Fibroblast of pulmonary artery (primary cell): ENCODE data around the gene MINPP1.

Source experiments
- DNase-seq: peaks from one replicate; pipeline ENCODE4 v3.0.0-alpha.2; 2010; ENCODE audit warnings: low read depth
- H3K4me3 ChIP-seq: replicated peaks from 2 replicates; pipeline ENCODE4 v1.5.1; 2011; ENCODE audit warnings: low read depth, mild to moderate bottlenecking, control low read depth, low read length, moderate library complexity
- TF ChIP-seq, protein P1 (sequence below): IDR thresholded peaks from 2 replicates; pipeline ENCODE4 v1.5.1; 2011; ENCODE audit warnings: mild to moderate bottlenecking, control low read depth, low read length, inconsistent platforms; ENCODE audit errors: missing control alignments

Gene MINPP1

DNA sequence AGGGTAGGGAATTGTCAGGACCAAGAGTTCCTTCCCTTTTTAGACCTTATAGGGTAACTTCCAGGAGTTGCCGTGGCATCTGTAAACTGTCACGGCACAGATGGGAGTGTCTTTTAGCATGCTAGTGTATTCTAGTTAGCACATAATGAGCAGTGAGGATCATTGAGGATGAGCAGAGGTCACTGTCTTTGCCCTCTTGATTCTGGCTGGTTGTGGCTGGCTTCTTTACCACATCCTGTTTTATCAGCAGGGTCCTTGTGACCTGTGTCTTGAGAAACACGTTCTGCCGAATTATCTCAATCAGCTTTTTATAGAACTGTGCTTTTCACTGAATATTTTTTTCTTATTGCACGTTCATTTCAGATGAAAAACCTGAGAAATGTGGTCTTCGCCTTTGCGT, 41.5 kb downstream of the MINPP1 start:
- TF ChIP-seq, protein P1, sequence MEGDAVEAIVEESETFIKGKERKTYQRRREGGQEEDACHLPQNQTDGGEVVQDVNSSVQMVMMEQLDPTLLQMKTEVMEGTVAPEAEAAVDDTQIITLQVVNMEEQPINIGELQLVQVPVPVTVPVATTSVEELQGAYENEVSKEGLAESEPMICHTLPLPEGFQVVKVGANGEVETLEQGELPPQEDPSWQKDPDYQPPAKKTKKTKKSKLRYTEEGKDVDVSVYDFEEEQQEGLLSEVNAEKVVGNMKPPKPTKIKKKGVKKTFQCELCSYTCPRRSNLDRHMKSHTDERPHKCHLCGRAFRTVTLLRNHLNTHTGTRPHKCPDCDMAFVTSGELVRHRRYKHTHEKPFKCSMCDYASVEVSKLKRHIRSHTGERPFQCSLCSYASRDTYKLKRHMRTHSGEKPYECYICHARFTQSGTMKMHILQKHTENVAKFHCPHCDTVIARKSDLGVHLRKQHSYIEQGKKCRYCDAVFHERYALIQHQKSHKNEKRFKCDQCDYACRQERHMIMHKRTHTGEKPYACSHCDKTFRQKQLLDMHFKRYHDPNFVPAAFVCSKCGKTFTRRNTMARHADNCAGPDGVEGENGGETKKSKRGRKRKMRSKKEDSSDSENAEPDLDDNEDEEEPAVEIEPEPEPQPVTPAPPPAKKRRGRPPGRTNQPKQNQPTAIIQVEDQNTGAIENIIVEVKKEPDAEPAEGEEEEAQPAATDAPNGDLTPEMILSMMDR = no peak
- H3K4me3 ChIP-seq = no peak overlapping the region
- no peak for DNase-seq

DNA sequence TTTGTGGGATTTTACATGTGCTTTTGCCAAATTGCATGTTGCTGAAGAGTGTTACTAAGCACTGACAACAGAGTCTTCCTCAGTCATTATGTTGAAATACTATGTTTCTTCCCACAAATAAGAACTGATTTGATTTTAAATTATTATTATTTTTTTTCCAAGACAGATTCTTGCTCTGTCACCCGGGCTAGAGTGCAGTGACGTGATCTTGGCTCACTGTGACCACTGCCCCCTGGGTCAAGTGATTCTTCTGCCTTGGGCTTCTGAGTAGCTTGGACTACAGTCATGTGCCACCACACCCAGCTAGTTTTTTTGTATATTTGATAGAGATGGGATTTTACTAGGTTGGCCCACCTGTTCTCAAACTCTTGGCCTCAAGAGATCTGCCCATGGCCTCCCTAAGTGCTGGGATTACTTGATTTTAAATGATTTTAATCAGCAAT, 42.3 kb downstream of the MINPP1 start:
- DNase-seq = peak; percentile 38

DNA sequence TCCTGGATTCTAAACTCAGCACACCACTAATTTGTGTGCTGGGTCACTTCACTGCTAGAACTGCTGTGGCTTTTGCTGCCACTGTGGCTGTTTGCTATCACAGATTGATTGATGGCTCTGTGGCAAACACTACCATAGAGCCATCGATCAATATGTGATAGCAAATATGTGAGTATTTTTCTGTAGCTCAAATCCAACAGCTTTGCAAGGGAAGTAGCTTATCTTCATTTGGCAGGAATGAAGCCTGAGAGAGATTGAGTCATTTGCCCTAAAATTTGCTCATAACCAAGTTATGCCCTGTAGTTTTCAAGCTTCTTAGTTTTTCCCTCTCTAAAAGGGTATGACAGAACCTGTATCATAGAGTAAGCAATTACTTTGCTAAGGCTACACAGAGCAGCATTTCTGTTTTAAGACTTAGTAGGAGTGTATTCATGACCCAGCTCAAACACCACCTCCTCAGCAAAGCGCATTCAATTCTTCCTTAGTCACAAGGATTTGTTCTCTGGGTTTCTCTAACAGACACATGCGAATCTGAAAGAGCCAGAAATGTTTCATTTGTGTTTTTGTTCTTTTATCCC, 43.1 kb downstream of the MINPP1 start:
- peak; percentile 88 for DNase-seq
- TF ChIP-seq, protein P1 = no peak
- peak overlapping the region; percentile 35 for H3K4me3 ChIP-seq

More for the DNA sequence above, 42.3 kb downstream of the MINPP1 start:
- H3K4me3 ChIP-seq = no peak overlapping the region
- TF ChIP-seq, protein P1 = no peak

DNA sequence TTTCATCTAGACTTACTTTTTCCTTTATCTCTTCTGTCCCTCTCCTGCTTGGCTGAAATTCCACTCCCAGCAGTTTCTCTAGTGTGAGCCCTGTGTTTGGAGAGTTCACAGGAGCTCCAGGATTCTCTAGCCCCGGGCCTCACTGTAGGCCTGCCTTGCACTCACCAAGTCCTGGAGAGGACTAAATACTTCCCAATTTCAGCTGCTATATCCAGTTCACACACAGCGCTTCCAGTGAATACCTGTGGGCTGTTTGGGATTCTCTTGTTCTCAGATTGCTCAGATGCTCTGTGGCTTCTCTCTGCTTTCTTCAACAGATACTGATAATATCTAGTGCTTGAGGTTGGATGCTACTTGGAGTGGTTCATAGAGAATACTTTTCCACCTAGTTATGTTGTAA, 46.0 kb downstream of the MINPP1 start:
- peak; percentile 28 for DNase-seq
- H3K4me3 ChIP-seq = no peak overlapping the region
- TF ChIP-seq, protein P1 = no peak

DNA sequence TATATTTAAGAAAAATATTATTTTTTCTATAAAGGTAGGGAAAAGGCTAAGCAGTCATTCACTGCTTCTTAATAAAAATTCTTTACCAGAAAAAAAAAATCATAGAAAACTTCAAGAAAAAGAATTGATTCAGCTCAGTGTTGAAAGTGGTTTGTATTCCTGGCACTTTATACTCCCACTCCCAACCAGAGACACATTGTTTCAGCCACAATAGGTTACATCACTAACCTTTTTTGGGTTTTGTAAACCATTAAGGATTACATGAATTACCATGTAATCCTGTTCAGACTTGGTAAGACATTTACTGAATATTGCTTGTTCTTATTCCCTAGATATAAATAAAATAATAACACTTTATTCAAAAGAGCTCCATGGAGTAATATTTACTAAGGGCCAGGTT, 46.6 kb downstream of the MINPP1 start:
- H3K4me3 ChIP-seq = no peak overlapping the region
- DNase-seq = peak; percentile 48
- TF ChIP-seq, protein P1 = no peak

DNA sequence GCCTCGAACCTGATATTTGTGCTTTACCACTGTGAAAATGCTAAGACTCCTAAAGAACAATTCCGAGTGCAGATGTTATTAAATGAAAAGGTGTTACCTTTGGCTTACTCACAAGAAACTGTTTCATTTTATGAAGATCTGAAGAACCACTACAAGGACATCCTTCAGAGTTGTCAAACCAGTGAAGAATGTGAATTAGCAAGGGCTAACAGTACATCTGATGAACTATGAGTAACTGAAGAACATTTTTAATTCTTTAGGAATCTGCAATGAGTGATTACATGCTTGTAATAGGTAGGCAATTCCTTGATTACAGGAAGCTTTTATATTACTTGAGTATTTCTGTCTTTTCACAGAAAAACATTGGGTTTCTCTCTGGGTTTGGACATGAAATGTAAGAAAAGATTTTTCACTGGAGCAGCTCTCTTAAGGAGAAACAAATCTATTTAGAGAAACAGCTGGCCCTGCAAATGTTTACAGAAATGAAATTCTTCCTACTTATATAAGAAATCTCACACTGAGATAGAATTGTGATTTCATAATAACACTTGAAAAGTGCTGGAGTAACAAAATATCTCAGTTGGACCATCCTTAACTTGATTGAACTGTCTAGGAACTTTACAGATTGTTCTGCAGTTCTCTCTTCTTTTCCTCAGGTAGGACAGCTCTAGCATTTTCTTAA, 47.7 kb downstream of the MINPP1 start:
- H3K4me3 ChIP-seq = no peak overlapping the region
- TF ChIP-seq, protein P1 = no peak
- no peak for DNase-seq

DNA sequence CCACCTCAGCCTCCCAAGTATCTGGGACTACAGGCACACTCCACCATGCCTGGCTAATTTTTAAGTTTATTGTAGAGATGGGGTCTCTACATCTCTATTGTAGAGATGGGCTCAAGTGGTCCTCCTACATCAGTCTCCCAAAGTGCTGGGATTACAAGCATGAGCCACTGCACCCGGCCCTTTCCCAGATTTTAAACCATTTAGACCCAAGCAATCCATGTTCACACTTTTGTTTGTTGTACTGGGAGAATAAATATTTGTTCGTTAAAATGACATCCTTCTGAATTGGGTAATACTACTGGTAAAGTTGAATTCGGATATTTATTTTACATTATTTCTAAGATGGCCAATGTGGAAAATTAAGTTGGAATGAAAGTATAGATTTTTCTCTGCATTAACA, 52.7 kb downstream of the MINPP1 start:
- TF ChIP-seq, protein P1 = no peak
- H3K4me3 ChIP-seq = no peak overlapping the region
- DNase-seq = no peak
